Measurements from ENCODE around the gene FLAD1.
A peak's percentile ranks its signal among the peaks of the same experiment; 100 is the strongest.

The FLAD1 gene

GRCh38 chr1:154962156-154962749 is 20.9 kb upstream of the FLAD1 start:
- TF ChIP-seq CTCF (IDR thresholded peaks at IDR 0.05; ENCODE audit: extremely low read depth, insufficient read depth, missing control alignments): no peak
- DNase-seq (ENCODE audit: low spot score): peak; percentile 50
- in situ Hi-C loops (cut with MboI; ENCODE audit: low pct_unique_long_range_greater_than_20kb, low sequenced_read_pairs, unreplicated experiment): no loop called here

- no peak for TF ChIP-seq CTCF (IDR thresholded peaks at IDR 0.05; ENCODE audit: extremely low read depth, insufficient read depth, missing control alignments)
- no peak for DNase-seq (ENCODE audit: low spot score)
- in situ Hi-C loops (cut with MboI; ENCODE audit: low pct_unique_long_range_greater_than_20kb, low sequenced_read_pairs, unreplicated experiment): no loop called here
Observed at GRCh38 chr1:154962795-154963330, 20.3 kb upstream of the FLAD1 start.

- no peak for DNase-seq (ENCODE audit: low spot score)
- in situ Hi-C loops (cut with MboI; ENCODE audit: low pct_unique_long_range_greater_than_20kb, low sequenced_read_pairs, unreplicated experiment): no loop called here
- no peak for TF ChIP-seq CTCF (IDR thresholded peaks at IDR 0.05; ENCODE audit: extremely low read depth, insufficient read depth, missing control alignments)
Observed at GRCh38 chr1:154963643-154964042, 19.5 kb upstream of the FLAD1 start.

- in situ Hi-C loops (cut with MboI; ENCODE audit: low pct_unique_long_range_greater_than_20kb, low sequenced_read_pairs, unreplicated experiment): no loop called here
- no peak for DNase-seq (ENCODE audit: low spot score)
- TF ChIP-seq CTCF (IDR thresholded peaks at IDR 0.05; ENCODE audit: extremely low read depth, insufficient read depth, missing control alignments): no peak
Observed at GRCh38 chr1:154964359-154964758, 18.8 kb upstream of the FLAD1 start.

- no peak for TF ChIP-seq CTCF (IDR thresholded peaks at IDR 0.05; ENCODE audit: extremely low read depth, insufficient read depth, missing control alignments)
- DNase-seq (ENCODE audit: low spot score): no peak
- in situ Hi-C loops (cut with MboI; ENCODE audit: low pct_unique_long_range_greater_than_20kb, low sequenced_read_pairs, unreplicated experiment): no loop called here
Observed at GRCh38 chr1:154966111-154966510, 17.0 kb upstream of the FLAD1 start.

GRCh38 chr1:154967331-154967950 is 15.7 kb upstream of the FLAD1 start:
- DNase-seq (ENCODE audit: low spot score): no peak
- in situ Hi-C loops (cut with MboI; ENCODE audit: low pct_unique_long_range_greater_than_20kb, low sequenced_read_pairs, unreplicated experiment): no loop called here
- no peak for TF ChIP-seq CTCF (IDR thresholded peaks at IDR 0.05; ENCODE audit: extremely low read depth, insufficient read depth, missing control alignments)

All from GM13977 (cell line).